Activated T-helper 1 cell treated with anti-CD3 and anti-CD28 coated beads, Interleukin-12 subunit alpha, Interleukin-12 subunit beta, Interleukin-2, Interleukin-4 antibody, amounts not matched to agents 30 ng/mL and 10 ng/mL and 1 ng/mL, durations not matched to agents 14 hours and 24 hours and 36 hours (primary cell): Measurements from ENCODE around the gene PLD3. TPM values are rescaled to one million over a fixed set of nuclear protein-coding genes. Genes with fewer than 3 reads are reported as not detected.

Source experiments
- DNase-seq: peaks from one replicate; pipeline ENCODE4 v3.0.0; 2021; ENCODE audit warnings: low spot score
- H3K27ac Mint-ChIP-seq: one replicate; pipeline ENCODE4 v1.8.0; 2021; ENCODE audit warnings: mild to moderate bottlenecking, mixed read lengths
- H3K27me3 Mint-ChIP-seq: one replicate; pipeline ENCODE4 v1.8.0; 2022; ENCODE audit warnings: mild to moderate bottlenecking, moderate library complexity, mixed read lengths; ENCODE audit not compliant: insufficient read depth
- H3K36me3 Mint-ChIP-seq: one replicate; pipeline ENCODE4 v1.8.0; 2021; ENCODE audit warnings: low read depth, mixed read lengths
- H3K4me1 Mint-ChIP-seq: one replicate; pipeline ENCODE4 v1.8.0; 2021; ENCODE audit warnings: low read depth, mixed read lengths
- H3K4me3 Mint-ChIP-seq: one replicate; pipeline ENCODE4 v1.8.0; 2021; ENCODE audit warnings: mild to moderate bottlenecking, moderate library complexity, mixed read lengths
- H3K9me3 Mint-ChIP-seq: one replicate; pipeline ENCODE4 v1.8.0; 2021; ENCODE audit warnings: mixed read lengths
- intact Hi-C: fragments of 100-400 bp; cut with micrococcal nuclease; formaldehyde crosslinking; loops from one replicate; pipeline ENCODE4 v1.15.1; 2024
- total RNA-seq: library from RNA; stranded (reverse); gene quantifications from 2 replicates; pipeline ENCODE4 v1.2.3, GENCODE V29; 2022

Gene PLD3
- total RNA-seq, 1 donor from 2014 or later = 45.3 TPM

DNA sequence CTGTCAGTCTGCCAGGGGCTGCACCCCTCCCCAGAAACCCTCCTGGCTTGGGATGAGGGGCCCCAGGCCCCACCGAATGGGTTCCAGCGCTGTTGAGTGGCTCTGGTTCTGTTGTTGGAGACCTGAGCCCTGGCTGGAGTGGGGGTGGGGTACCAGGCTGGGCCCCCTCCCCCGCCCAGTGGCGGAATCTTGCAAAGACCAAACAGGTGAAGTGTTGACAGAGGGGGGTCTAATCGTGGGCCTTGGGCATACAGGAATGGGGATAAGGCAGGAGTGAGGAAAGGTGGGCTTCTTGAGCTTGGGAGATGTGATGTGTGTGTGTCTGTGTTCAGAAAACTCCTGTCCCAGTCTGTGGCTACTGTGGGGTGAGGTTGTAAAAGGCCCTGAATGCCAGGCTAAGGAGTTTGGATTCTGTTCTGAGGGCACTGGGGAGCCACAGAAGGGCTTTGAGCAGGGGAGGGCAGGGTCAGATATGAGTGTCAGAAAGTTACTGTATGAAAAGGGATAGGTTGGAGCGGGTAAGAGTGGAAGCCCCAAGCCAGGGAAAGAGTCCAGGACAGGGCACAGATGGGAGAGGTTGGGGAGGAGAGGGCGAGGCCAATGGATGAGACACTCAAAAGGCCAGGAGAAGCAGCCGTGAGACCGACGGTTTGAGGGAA is 41.7 kb downstream of the PLD3 start, which contains the start of gene HIPK4:
TSS of gene HIPK4 (minus strand) at position 98 of the 659 bp plus-strand sequence. CDS start 279 bp downstream, outside the sequence.
- no peak for DNase-seq
- Mint-ChIP-seq H3K27me3 (peaks cover 2% of the 10 kb centered on the region), H3K4me3 (no peak within 1 kb of the TSS), H3K36me3 (no peaks in the 10 kb centered on the region), H3K27ac (no peak within 1 kb of the TSS), H3K4me1 (no peaks in the 10 kb centered on the region), H3K9me3 (no peaks in the 10 kb centered on the region)
- intact Hi-C loops = no loop called here

DNA sequence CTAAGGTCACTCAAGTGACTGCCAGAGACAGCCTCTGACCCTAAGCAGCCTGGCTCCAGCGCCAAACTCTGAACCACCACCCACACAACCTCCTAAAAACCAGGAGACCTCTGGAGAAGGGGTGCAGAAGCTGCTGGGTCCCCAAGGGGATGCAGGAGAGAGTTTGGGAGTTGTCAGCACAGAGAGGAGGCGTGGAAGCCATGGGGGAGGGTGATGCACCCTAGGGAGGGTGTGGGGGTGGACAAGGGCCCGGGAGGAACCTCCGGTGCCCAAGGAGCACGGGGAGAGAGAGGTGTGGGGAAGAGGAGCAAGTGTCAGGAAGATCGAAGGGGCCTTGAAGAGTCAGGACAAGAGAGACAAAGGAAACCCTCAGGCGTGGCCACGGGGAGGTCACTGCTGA is 43.6 kb downstream of the PLD3 start:
- H3K4me1 Mint-ChIP-seq = no peaks in the 10 kb centered on the region
- intact Hi-C loops = no loop called here

DNA sequence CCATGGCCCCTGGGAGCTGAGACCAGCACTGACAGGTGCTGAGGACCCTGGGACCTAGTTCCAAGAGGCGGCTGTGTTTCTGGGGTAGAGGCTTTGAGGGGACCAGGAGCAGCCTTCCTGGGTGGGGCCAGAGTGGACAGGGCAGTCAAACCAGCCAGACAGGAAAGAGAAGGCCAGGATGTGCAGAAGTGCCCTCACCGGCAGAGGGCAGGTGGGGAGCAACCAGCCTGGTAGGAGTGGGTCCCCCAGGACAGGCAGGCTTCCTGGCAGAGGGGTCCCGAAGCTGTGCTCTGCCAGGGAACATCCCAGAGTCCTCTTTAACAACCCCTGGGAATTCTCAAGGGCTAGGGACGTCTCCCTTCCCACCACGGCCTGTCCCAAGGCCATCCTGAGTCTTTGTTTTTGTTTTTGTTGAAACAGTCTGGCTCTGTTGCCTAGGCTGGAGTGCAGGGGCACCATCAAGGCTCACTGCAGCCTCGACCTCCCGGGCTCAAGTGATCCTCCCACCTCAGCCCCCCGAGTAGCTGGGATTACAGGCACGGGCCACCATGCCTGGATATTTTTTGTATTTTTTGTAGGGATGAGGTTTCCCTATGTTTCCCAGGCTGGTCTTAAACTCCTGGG is 44.5 kb downstream of the PLD3 start:
- intact Hi-C loops = no loop called here
- H3K4me1 Mint-ChIP-seq = no peaks in the 10 kb centered on the region
- H3K27ac Mint-ChIP-seq = no peak overlapping the region
- no peak for DNase-seq
- no peaks in the 10 kb centered on the region for H3K36me3 Mint-ChIP-seq
- H3K27me3 Mint-ChIP-seq = peaks cover 2% of the 10 kb centered on the region
- H3K9me3 Mint-ChIP-seq = no peaks in the 10 kb centered on the region
- no peak overlapping the region for H3K4me3 Mint-ChIP-seq

More for the DNA sequence above, 43.6 kb downstream of the PLD3 start:
- DNase-seq = no peak
- Mint-ChIP-seq H3K27ac (no peak overlapping the region), H3K27me3 (peaks cover 2% of the 10 kb centered on the region), H3K9me3 (no peaks in the 10 kb centered on the region), H3K36me3 (no peaks in the 10 kb centered on the region), H3K4me3 (no peak overlapping the region)

DNA sequence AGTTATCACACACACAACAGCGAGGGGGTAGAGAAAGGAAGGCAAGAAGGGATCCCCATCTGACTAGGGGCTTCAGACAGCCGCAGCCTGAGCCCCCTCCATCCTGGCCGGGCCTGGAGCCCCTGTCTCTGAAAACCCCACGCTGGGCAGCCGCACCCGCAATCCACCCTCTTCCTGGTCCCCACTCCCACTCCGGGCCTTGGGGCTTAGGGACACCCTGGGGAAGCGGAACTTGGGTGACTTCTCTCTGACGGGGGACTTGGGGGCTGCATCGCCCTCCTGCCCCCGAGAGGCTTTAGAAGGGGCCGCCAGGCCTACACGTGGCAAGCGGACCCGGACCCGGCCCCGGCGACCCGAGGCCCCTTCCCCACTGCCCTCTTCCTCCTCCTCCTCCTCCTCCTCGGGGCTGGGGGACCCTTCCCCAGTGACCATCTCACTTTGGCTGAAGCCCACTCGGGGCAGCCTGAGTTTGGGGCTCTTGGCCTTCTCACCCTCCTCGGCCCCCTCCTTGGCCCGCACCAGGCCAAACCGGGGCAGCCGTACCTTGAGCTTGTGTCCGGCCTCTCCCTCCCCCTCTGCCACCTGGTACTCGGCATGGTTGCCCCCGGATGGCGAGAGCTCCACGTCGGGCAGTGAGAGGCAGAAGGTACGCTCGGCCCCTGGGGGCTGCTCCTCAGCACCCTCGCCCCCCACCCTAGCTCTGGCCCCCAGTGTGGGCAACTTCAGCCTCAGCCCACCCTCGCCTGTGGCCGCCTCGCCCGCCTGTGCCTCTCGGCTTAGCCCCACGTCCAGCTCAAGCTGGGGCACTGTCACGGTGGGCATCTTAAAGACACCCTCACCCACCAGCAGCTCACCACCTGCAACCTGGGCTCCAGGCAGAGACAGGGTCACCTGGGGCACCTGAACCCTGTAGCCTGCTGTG is 45.7 kb downstream of the PLD3 start:
- H3K36me3 Mint-ChIP-seq = no peaks in the 10 kb centered on the region
- H3K27me3 Mint-ChIP-seq = no peaks in the 10 kb centered on the region
- no peak overlapping the region for H3K4me3 Mint-ChIP-seq
- no peak overlapping the region for H3K27ac Mint-ChIP-seq
- H3K4me1 Mint-ChIP-seq = peaks cover 6% of the 10 kb centered on the region
- no peaks in the 10 kb centered on the region for H3K9me3 Mint-ChIP-seq
- intact Hi-C loops = no loop called here
- DNase-seq = no peak

GRCh38 chr19:40394816-40395210 is 46.3 kb downstream of the PLD3 start:
- intact Hi-C loops = no loop called here
- Mint-ChIP-seq H3K4me3 (no peak overlapping the region), H3K27me3 (no peaks in the 10 kb centered on the region), H3K27ac (no peak overlapping the region), H3K4me1 (peaks cover 10% of the 10 kb centered on the region), H3K9me3 (no peaks in the 10 kb centered on the region), H3K36me3 (no peaks in the 10 kb centered on the region)
- no peak for DNase-seq

DNA sequence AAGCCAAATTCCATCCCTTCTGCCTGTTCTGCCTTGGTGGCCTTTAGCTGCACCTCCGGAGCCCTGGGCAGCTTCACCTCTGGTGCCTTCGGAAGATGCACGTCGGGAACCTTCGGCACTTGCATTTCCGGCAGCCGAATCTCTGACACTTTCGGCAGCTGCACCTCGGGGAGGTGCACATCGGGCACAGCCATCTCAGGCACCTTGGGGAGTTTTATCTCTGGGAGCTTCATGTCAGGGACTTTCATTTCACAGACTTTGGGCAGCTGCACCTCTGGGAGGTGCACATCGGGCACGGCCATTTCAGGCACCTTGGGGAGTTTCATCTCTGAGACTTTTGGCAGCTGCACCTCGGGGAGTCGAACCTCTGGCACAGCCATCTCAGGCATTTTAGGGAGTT is 47.5 kb downstream of the PLD3 start:
- H3K4me3 Mint-ChIP-seq = no peak overlapping the region
- H3K27ac Mint-ChIP-seq = no peak overlapping the region
- H3K4me1 Mint-ChIP-seq = peaks cover 10% of the 10 kb centered on the region
- no peak for DNase-seq
- H3K27me3 Mint-ChIP-seq = peaks cover under 1% of the 10 kb centered on the region
- H3K9me3 Mint-ChIP-seq = no peaks in the 10 kb centered on the region
- no peaks in the 10 kb centered on the region for H3K36me3 Mint-ChIP-seq
- intact Hi-C loops = no loop called here

DNA sequence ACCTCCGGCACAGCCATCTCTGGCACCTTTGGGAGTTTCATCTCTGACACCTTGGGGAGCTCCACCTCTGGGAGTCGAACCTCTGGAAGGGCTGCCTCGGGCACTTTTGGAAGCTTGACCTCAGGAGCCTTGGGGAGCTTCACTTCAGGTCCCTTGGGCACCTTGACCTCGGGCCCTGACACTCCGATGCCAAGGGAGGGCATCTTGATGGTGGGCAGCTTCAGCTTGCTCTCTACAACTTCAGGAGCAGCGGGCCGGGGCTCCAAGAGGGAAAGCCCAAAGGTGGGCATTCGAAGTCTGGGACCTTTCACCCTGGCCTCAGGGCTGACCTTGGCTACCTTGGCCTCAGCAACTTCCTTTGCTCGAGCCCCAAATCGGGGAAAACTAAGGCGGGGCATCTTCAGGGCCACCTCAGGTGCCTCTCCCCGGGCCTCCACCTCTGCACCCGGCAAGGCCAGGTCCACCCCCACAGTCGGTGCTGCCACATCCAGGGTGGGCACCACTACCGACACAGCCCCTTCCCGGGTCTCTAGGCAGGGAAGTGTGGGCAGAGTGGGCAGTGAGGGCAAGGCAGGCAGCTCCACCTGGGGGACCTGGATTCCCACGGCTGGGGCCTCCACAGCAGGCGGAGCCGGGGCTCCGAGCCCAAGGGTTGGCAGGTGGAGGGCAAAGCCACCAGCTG is 48.5 kb downstream of the PLD3 start:
- DNase-seq = no peak
- Mint-ChIP-seq H3K4me3 (no peak overlapping the region), H3K36me3 (no peaks in the 10 kb centered on the region), H3K9me3 (no peaks in the 10 kb centered on the region), H3K27me3 (peaks cover 7% of the 10 kb centered on the region), H3K27ac (no peak overlapping the region), H3K4me1 (peaks cover 10% of the 10 kb centered on the region)
- intact Hi-C loops = no loop called here

GRCh38 chr19:40397568-40397906 is 49.0 kb downstream of the PLD3 start:
- peaks cover 10% of the 10 kb centered on the region for H3K4me1 Mint-ChIP-seq
- intact Hi-C loops = no loop called here
- H3K4me3 Mint-ChIP-seq = no peak overlapping the region
- H3K27ac Mint-ChIP-seq = no peak overlapping the region
- H3K9me3 Mint-ChIP-seq = no peaks in the 10 kb centered on the region
- H3K27me3 Mint-ChIP-seq = peaks cover 7% of the 10 kb centered on the region
- no peak for DNase-seq
- no peaks in the 10 kb centered on the region for H3K36me3 Mint-ChIP-seq

DNA sequence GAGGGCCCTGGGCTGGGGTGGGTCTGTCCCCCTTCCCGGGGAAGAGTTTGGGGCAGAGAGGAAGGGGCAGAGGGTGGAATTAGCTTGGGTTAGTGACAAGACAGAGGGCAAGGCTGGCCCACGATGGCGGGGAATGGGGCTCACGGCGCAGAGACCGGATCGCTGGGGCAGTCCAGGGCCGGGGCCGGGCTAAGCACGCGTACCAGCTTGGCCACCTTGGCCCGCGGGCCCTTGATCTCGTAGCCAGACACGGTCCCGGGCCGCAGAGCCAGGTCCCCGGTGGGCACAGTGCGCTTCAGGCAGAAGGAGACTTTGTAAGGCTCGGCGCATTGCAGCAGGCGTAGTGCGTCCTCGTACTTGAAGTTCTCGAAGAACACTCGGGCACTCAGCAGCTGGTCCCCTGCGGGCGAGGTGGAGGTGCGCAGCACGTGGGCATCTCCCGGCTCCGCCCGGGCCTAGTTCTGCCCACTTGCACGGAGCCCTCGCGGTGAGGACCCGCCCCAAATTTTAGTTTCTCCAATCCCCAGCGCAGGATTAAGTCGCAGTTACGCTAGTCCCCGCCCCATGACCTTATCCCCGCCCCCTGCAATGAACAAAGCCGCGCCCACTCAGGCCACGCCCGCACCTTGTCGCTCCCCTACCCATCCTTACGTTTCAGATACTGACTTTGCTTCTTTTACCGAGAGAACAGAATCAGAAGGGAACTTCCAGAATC is 50.1 kb downstream of the PLD3 start:
- no peak overlapping the region for H3K27ac Mint-ChIP-seq
- no peaks in the 10 kb centered on the region for H3K9me3 Mint-ChIP-seq
- peak; percentile 47 for DNase-seq
- H3K4me3 Mint-ChIP-seq = no peak overlapping the region
- intact Hi-C loops = no loop called here
- H3K36me3 Mint-ChIP-seq = no peaks in the 10 kb centered on the region
- H3K4me1 Mint-ChIP-seq = peaks cover 18% of the 10 kb centered on the region
- H3K27me3 Mint-ChIP-seq = peaks cover 7% of the 10 kb centered on the region

DNA sequence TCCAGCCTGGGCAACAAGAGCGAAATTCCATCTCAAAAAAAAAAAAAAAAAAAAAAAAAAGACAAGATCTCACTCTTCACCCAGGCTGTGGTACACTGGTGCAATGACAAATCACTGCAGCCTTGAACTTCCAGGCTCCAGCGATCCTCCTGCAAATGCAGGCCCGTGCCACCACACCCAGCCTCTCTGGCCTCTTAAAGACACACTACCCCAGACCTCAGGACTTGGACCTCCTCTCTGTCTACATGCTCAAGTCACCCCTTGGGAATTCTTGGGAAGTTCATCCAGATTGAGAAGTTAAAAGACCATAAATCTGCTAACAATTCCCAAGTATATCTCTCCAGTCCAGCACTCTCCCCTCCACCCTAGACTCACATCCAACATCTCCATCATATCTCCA is 52.1 kb downstream of the PLD3 start:
- no peak for DNase-seq
- Mint-ChIP-seq H3K4me1 (peaks cover 21% of the 10 kb centered on the region), H3K4me3 (no peak overlapping the region), H3K36me3 (no peaks in the 10 kb centered on the region), H3K27me3 (peaks cover 7% of the 10 kb centered on the region), H3K27ac (no peak overlapping the region), H3K9me3 (no peaks in the 10 kb centered on the region)
- intact Hi-C loops = loop anchor here (5.0 kb wide), 2 partner anchors 93 to 113 kb away; partner anchors contain the start of gene AKT2

DNA sequence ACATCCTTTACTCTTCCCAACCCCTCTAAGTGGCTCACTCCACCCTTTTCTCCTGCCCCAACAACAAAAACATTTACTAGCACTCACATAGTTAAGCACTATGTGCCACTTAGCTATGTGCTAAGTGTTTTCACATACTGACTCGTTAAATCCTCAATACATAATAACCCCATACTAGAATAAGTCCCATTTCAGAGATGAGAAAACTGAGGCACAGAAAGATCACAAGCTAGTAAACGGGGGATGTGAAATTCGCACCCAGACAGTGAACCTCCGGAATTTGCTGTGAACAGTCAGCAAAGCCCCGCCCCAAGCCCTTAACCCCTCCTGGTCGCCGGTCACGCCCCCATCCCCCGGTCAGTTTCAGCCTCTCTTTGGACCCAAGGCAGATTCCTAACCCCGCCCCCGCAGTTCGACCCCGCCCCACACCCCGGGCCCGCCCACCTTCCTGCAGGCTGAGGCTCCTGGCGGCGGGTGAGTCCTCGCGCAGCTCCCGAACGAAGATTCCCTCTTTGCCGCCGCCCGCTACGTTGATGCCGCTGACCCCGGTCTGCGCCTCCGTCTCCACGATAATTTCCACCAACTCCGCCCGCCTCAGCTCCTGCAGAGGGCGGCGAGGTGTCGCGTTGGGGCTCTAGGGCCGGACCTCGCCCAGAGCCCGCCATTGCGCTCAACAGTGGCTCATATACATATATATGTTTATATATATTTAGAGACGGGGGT is 54.9 kb downstream of the PLD3 start:
- Mint-ChIP-seq H3K27ac (peak overlapping the region; percentile 72), H3K36me3 (no peaks in the 10 kb centered on the region), H3K27me3 (peaks cover 7% of the 10 kb centered on the region), H3K4me1 (peaks cover 21% of the 10 kb centered on the region), H3K9me3 (no peaks in the 10 kb centered on the region), H3K4me3 (peak overlapping the region; percentile 83)
- DNase-seq = peak; percentile 80
- intact Hi-C loops = loop anchor here (1.0 to 5.0 kb wide), 5 partner anchors 18 to 347 kb away; partner anchors contain the start of genes ACTMAP, AKT2, C19orf47 and PLD3
